ENCODE results near the gene KDM4B. TPM values are rescaled to one million over a fixed set of nuclear protein-coding genes. Genes with fewer than 3 reads are reported as not detected.

Gene KDM4B
- total and polyA plus RNA-seq, 10 of the 15 experiments (the other 5 are each of a cell fraction or from before 2014, with no cell fraction given) = 0.47 to 49.6 (median 16.2) TPM

DNA sequence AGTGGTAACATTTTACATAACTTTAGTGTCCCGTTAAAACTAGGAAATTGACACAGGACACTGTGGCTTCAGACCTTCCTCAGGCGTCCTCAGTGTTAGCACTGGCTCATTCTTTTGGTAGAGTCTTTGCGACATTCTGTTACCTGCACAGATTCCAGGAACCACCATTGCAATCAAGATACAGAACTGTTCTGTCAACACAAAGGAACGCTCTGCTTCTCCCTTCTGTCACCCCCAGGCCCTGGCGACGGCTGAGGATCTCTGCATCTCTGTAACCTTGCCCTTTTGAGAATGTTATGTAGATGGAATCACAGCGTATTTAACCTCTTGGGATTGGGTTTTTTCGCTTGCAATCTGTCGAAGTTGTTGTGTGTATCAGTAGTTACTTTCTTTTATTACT lies 22.6 kb downstream of the KDM4B start:
- intact Hi-C loops (cut with micrococcal nuclease; ENCODE audit: unreplicated experiment) = no loop called here
- Histone ChIP-seq H3K4me3 (no peak overlapping the region), H3K79me2 (ENCODE audit: control insufficient read depth, insufficient read depth, low read length) (peaks cover 19% of the 10 kb centered on the region), H3K27ac (ENCODE audit: control insufficient read depth, insufficient read depth) (no peak overlapping the region), H3K9me3 (replicated peaks; ENCODE audit: control insufficient read depth, insufficient read depth, low read length) (no peaks in the 10 kb centered on the region; the same call in 2 of the 3 replicates), H4K20me1 (ENCODE audit: control insufficient read depth, insufficient read depth) (0 out of 2 replicates have a peak, but pooled peaks cover 5% of the 10 kb centered on the region), H3K4me1 (ENCODE audit: control insufficient read depth, insufficient read depth, low read length) (no peaks in the 10 kb centered on the region), H3K9ac (ENCODE audit: control insufficient read depth, insufficient read depth, low read length) (no peak overlapping the region), H2AFZ (ENCODE audit: control insufficient read depth, low read depth, low read length) (no peak overlapping the region), H3K27me3 (replicated peaks in 1 of 2; ENCODE audit: control insufficient read depth in 2 of 2, insufficient read depth in 2 of 2, low read length in 1 of 2) (no peaks in the 10 kb centered on the region), H3K4me2 (ENCODE audit: control insufficient read depth, insufficient read depth) (no peak overlapping the region), H3K36me3 (ENCODE audit: control insufficient read depth in 2 of 2, insufficient read depth in 2 of 2, low read length in 1 of 2) (no peaks in the 10 kb centered on the region; a peak in 1 of 4 replicates)
- DNase-seq (ENCODE audit: low read depth, low spot score) (no peak), FAIRE-seq (no peak), ATAC-seq (no peak)
- BruUV-seq (replicated peaks) = no TSS peak
- SMC1A ChIA-PET (ENCODE audit: uncharacterized antibody, unreplicated experiment) = no interaction called here
- CTCF ChIA-PET = no interaction called here
- RAD21 ChIA-PET (ENCODE audit: unreplicated experiment) = no interaction called here
- WGBS (ENCODE audit: insufficient coverage, insufficient replicate concordance, low lambda C conversion rate, missing lambda C conversion rate) = 97% methylated on average over 9 of the region's 9 CpGs
- no peak for TF ChIP-seq E2F8 (IDR thresholded peaks at IDR 0.05; ENCODE audit: low read depth, partially characterized antibody)
- no peak for TF ChIP-seq E2F4 (IDR thresholded peaks at IDR 0.05; ENCODE audit: low read depth, low read length)
- TF ChIP-seq FOS (IDR thresholded peaks at IDR 0.05; ENCODE audit: borderline replicate concordance, extremely low read depth, insufficient read length) = no peak
- no peak for TF ChIP-seq PBX3 (IDR thresholded peaks at IDR 0.05; ENCODE audit: insufficient replicate concordance, low read depth, low read length)
- TF ChIP-seq RAD51 (IDR thresholded peaks at IDR 0.05) = no peak
- no peak for TF ChIP-seq SIN3A (IDR thresholded peaks at IDR 0.05; ENCODE audit: low read depth, low read length)
- TF ChIP-seq ZZZ3 (IDR thresholded peaks at IDR 0.05; ENCODE audit: control insufficient read depth, insufficient read length, low read depth) = no peak
- no peak for TF ChIP-seq SUPT20H (IDR thresholded peaks at IDR 0.05; ENCODE audit: borderline replicate concordance, control insufficient read depth, low read depth, low read length)
- in situ Hi-C loops (cut with MboI) = no loop called here
- POLR2A ChIA-PET = no interaction called here

Measured in GM12878 (cell line).